HG02870 (cell line): ENCODE results near the gene PITPNM3.
"Not testable (repeated sequence)": the region's sequence is repeated elsewhere in the genome, so short reads cannot be mapped to it uniquely, and the experiment has no call there.

Experiments used
- ATAC-seq: cut with Tn5 transposase; IDR thresholded peaks from one replicate; pipeline ENCODE4 v1.9.1; 2021; ENCODE audit warnings: mild to moderate bottlenecking, moderate library complexity; ENCODE audit not compliant: unreplicated experiment

PITPNM3 gene

GRCh38 chr17:6556121-6557039, at the start of gene PITPNM3:
Gene PITPNM3 (minus strand): TSS chr17:6556555. CDS start chr17:6556406, 149 bp downstream.
- no peak for ATAC-seq

- no peak for ATAC-seq
Measured at GRCh38 chr17:6605142-6605541, 48.8 kb upstream of the PITPNM3 start.

- ATAC-seq = no peak
Measured at GRCh38 chr17:6603744-6604325, 47.5 kb upstream of the PITPNM3 start.

- ATAC-seq = no peak
Measured at GRCh38 chr17:6602141-6602540, 45.8 kb upstream of the PITPNM3 start.

GRCh38 chr17:6599364-6599763, 43.0 kb upstream of the PITPNM3 start:
- no peak for ATAC-seq

- no peak for ATAC-seq
Measured at GRCh38 chr17:6597727-6598126, 41.4 kb upstream of the PITPNM3 start.

- ATAC-seq = no peak
Measured at GRCh38 chr17:6596941-6597340, 40.6 kb upstream of the PITPNM3 start.

- ATAC-seq = no peak
Measured at GRCh38 chr17:6596511-6596910, 40.2 kb upstream of the PITPNM3 start.

GRCh38 chr17:6596081-6596480, 39.7 kb upstream of the PITPNM3 start:
- no peak for ATAC-seq

- ATAC-seq = not testable (repeated sequence)
Measured at GRCh38 chr17:6593371-6593770, 37.0 kb upstream of the PITPNM3 start.

GRCh38 chr17:6592173-6592572, 35.8 kb upstream of the PITPNM3 start:
- no peak for ATAC-seq

GRCh38 chr17:6591599-6592158, 35.3 kb upstream of the PITPNM3 start:
- ATAC-seq = no peak

- ATAC-seq = no peak
Measured at GRCh38 chr17:6589266-6589946, 33.1 kb upstream of the PITPNM3 start.

- no peak for ATAC-seq
Measured at GRCh38 chr17:6588165-6588564, 31.8 kb upstream of the PITPNM3 start.

- ATAC-seq = no peak
Measured at GRCh38 chr17:6587310-6587709, 31.0 kb upstream of the PITPNM3 start.

- no peak for ATAC-seq
Measured at GRCh38 chr17:6583411-6583810, 27.1 kb upstream of the PITPNM3 start.

GRCh38 chr17:6580625-6581024, 24.3 kb upstream of the PITPNM3 start:
- ATAC-seq = no peak

- no peak for ATAC-seq
Measured at GRCh38 chr17:6578491-6578890, 22.1 kb upstream of the PITPNM3 start.

GRCh38 chr17:6577686-6578263, 21.4 kb upstream of the PITPNM3 start:
- ATAC-seq = no peak

- ATAC-seq = no peak
Measured at GRCh38 chr17:6576038-6576785, 19.9 kb upstream of the PITPNM3 start.
